ENCODE measurements around the gene PPP2R5D. TPM values are rescaled to one million over a fixed set of nuclear protein-coding genes. Genes with fewer than 3 reads are reported as not detected.

Gene PPP2R5D
- total RNA-seq, 1 donor from 2014 or later: 26.8 TPM

DNA sequence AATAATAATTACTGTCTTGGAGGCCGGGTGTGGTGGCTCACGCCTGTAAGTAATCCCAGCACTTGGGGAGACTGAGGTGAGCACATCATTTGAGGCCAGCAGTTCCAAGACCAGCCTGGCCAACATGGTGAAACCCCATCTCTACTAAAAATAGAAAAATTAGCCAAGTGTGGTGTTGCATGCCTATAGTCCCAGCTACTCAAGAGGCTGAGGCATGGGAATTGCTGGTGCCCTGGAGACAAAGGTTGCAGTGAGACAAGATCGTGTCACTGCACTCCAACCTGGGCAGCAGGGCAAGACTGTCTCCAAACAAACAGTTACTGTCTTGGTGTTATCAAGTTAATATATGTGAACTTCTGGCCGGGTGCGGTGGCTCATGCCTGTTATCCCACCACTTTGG is 42.0 kb downstream of the PPP2R5D start:
- no peak overlapping the region for H3K4me3 Mint-ChIP-seq
- peaks cover 61% of the 10 kb centered on the region for H3K36me3 Mint-ChIP-seq (ENCODE audit: low read depth)
- no peak overlapping the region for H3K27ac Mint-ChIP-seq

DNA sequence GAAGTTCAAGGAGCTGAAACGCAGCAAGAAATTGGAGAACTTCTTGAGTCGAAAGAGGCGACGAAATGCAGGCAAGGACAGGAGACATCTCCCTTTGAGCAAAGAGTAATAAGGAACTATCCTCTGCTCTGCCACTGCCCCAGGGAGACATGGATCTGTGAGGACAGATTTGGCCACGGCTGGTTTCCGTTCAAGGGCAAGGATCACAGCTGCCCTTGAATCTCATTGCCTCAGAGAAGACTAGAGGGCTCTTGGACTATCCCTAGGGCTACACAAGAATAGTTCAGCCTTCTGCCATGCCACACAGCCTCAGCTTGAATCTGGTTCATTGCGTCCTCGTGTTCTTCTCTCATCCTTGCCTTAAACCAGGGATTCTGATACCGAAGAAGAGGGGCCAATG is 44.8 kb downstream of the PPP2R5D start:
- no peak for DNase-seq
- Mint-ChIP-seq H3K27ac (no peak overlapping the region), H3K36me3 (ENCODE audit: low read depth) (peaks cover 72% of the 10 kb centered on the region), H3K4me1 (peaks cover 4% of the 10 kb centered on the region), H3K27me3 (no peaks in the 10 kb centered on the region), H3K9me3 (no peaks in the 10 kb centered on the region), H3K4me3 (no peak overlapping the region)
- ChIA-PET POLR2A (no interaction called here), CTCF (no interaction called here)
- intact Hi-C loops (cut with micrococcal nuclease): no loop called here
- TF ChIP-seq, protein P1, sequence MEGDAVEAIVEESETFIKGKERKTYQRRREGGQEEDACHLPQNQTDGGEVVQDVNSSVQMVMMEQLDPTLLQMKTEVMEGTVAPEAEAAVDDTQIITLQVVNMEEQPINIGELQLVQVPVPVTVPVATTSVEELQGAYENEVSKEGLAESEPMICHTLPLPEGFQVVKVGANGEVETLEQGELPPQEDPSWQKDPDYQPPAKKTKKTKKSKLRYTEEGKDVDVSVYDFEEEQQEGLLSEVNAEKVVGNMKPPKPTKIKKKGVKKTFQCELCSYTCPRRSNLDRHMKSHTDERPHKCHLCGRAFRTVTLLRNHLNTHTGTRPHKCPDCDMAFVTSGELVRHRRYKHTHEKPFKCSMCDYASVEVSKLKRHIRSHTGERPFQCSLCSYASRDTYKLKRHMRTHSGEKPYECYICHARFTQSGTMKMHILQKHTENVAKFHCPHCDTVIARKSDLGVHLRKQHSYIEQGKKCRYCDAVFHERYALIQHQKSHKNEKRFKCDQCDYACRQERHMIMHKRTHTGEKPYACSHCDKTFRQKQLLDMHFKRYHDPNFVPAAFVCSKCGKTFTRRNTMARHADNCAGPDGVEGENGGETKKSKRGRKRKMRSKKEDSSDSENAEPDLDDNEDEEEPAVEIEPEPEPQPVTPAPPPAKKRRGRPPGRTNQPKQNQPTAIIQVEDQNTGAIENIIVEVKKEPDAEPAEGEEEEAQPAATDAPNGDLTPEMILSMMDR (IDR thresholded peaks at IDR 0.05): no peak
- ATAC-seq (ENCODE audit: low read depth): no peak

More for the DNA sequence above, 42.0 kb downstream of the PPP2R5D start:
- ATAC-seq (ENCODE audit: low read depth): no peak
- peaks cover 10% of the 10 kb centered on the region for H3K4me1 Mint-ChIP-seq
- H3K27me3 Mint-ChIP-seq: no peaks in the 10 kb centered on the region
- ChIA-PET POLR2A (no interaction called here), CTCF (no interaction called here)
- intact Hi-C loops (cut with micrococcal nuclease): no loop called here
- TF ChIP-seq, protein P1 (IDR thresholded peaks at IDR 0.05): no peak
- no peaks in the 10 kb centered on the region for H3K9me3 Mint-ChIP-seq
- no peak for DNase-seq

DNA sequence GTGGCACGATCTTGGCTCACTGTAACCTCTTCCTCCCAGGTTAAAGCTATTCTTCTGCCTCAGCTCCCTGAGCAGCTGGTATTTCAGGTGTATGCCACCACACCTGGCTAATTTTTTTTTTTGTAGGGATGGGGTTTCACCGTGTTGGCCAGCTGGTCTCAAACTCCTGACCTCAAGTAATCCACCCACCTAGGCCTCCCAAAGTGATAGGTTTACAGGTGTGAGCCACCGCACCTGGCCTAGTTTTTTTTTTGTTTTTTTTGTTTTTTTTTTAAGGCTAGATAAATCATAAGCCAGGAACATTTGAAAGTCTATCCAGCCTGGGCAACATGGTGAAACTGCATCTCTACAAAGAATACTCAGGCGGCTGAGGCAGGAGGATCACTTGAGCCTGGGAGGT is 48.0 kb downstream of the PPP2R5D start:
- Mint-ChIP-seq H3K36me3 (ENCODE audit: low read depth) (peaks cover 72% of the 10 kb centered on the region), H3K4me3 (no peak overlapping the region), H3K27me3 (no peaks in the 10 kb centered on the region), H3K27ac (no peak overlapping the region), H3K4me1 (no peaks in the 10 kb centered on the region), H3K9me3 (no peaks in the 10 kb centered on the region)
- POLR2A ChIA-PET: interaction anchor here (0.6 to 1.0 kb wide), 2 partner anchors 18 to 110 kb away, joined by 4 read pairs; partner anchors contain the start of gene KLHDC3
- no peak for DNase-seq
- intact Hi-C loops (cut with micrococcal nuclease): no loop called here
- CTCF ChIA-PET: no interaction called here
- ATAC-seq (ENCODE audit: low read depth): no peak
- TF ChIP-seq, protein P1 (IDR thresholded peaks at IDR 0.05): no peak

DNA sequence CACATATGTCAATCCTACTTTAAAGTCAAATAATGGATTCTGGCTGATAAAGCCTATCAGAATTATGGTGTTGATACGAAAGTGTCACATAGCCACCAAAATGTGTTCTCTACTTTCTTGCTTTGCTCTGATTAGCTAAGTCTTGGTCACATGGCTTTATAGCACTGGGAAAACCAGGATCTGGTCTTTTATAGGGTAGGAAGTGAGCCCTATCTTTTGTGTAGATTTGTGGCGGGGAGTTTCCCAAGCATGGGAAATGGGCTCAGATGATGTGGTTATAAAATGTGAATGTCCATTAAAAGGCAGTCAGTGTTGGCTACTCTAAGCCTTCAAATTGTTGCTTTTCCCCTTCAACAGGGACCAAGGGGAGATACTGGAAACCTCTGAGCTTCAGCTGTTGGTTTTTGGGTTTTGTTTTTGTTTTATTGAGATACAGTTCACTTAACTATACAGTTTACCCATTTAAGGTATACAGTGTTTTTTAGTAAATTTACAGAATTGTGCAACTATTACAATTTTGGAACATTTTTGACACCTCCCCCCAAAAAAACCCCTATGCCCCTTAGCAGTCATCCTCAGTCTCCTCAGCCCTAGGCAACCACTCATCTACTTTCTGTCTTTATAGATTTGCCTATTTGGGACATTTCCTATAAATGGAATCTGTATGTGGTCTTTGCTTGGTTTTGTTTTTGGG is 49.3 kb downstream of the PPP2R5D start:
- H3K27ac Mint-ChIP-seq: no peak overlapping the region
- no peak overlapping the region for H3K4me3 Mint-ChIP-seq
- CTCF ChIA-PET: no interaction called here
- no peaks in the 10 kb centered on the region for H3K27me3 Mint-ChIP-seq
- ATAC-seq (ENCODE audit: low read depth) (no peak), DNase-seq (no peak)
- peaks cover 72% of the 10 kb centered on the region for H3K36me3 Mint-ChIP-seq (ENCODE audit: low read depth)
- POLR2A ChIA-PET: interaction anchor here (0.8 to 1.0 kb wide), 2 partner anchors 19 to 22 kb away, joined by 3 to 4 read pairs; partner anchors contain the start of gene KLHDC3
- intact Hi-C loops (cut with micrococcal nuclease): no loop called here
- no peaks in the 10 kb centered on the region for H3K9me3 Mint-ChIP-seq
- no peaks in the 10 kb centered on the region for H3K4me1 Mint-ChIP-seq
- TF ChIP-seq, protein P1 (IDR thresholded peaks at IDR 0.05): no peak

DNA sequence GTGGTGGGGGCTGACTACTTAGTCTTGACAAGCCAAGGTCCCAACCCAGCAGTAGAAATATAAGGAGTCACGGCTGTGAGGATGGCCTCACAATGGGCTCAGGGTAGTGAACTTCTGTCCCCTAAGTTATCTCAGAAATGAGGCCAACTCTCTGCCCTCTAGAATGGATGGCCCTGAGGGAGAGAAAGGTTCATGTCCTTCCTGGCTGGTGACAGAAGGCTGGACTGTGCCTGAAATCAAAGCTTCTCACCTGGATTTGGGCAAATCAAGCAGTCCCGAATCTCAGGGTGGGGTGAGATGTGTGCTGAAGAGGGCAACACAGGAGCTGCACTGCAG is 49.8 kb downstream of the PPP2R5D start:
- Mint-ChIP-seq H3K36me3 (ENCODE audit: low read depth) (peaks cover 71% of the 10 kb centered on the region), H3K4me3 (no peak overlapping the region), H3K27ac (no peak overlapping the region), H3K4me1 (no peaks in the 10 kb centered on the region), H3K27me3 (no peaks in the 10 kb centered on the region), H3K9me3 (no peaks in the 10 kb centered on the region)
- ATAC-seq (ENCODE audit: low read depth) (no peak), DNase-seq (no peak)
- ChIA-PET CTCF (no interaction called here), POLR2A (no interaction called here)
- intact Hi-C loops (cut with micrococcal nuclease): no loop called here
- TF ChIP-seq, protein P1 (IDR thresholded peaks at IDR 0.05): no peak

Data from activated B cell treated with CpG ODN at 0.5 μM for 24 hours (primary cell).